Stimulated activated CD4-positive, alpha-beta T cell treated with anti-CD3 and anti-CD28 coated beads, TNF-alpha, amount 100 ng/mL, for 1 hour (primary cell): ENCODE measurements around the gene TTC31.
"Not testable (repeated sequence)": the region's sequence is repeated elsewhere in the genome, so short reads cannot be mapped to it uniquely, and the experiment has no call there.

ENCODE experiments used
- DNase-seq, 3 donors: peaks; one replicate each; pipeline ENCODE4 v3.0.0-alpha.2; 2020; ENCODE audit warnings: low read depth in 3 of 3, low spot score in 1 of 3

TTC31 gene

DNA sequence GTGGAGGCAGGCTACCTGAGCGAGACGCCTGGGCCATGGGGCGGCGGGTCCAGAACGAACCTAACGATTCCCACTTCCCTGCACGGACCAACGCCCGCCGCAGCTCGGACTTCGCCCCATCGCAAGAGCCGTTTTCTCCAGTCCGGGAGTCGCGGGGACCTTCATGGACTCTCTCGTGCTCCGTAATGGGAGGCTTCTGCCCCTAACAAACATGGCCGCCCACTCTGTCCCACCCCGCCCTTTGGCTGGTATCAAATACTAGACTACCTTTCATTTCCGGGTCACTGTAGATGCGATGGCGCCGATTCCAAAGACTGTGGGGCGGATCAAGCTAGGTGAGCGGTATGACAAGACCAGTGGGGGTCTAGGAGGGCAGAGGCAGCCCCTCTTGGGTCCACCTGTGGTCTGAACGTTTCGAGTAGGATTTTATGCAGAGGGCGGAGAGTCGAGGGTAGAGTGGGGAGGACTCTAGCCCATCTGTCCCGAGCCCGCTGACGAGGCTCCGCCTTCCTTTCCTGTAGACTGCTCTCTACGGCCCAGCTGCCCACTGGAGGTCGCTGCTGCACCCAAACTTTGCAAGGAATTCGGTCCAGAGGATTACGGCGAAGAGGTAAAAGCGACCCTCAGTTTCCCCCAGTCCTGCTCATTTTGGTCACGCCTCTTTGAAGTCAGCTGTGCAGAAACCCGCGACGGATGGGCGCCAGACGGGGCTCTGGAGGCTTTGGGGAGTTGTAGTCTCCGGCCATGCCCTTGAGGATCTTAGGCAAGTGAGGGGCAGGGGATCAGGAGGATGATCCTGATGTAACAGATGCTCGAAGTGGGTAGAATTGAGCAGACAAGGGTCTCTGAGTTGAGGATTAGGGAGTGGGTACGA, at the start of gene TTC31, which contains the start of gene CCDC142:
Gene TTC31, plus strand, starts transcription at position 281 of the 874 bp plus-strand sequence. Its CDS starts 15 bp downstream, at position 296.
Gene CCDC142, minus strand, starts transcription at position 198 of the 874 bp plus-strand sequence. Its CDS starts 161 bp downstream, at position 37.
- peak; percentile 78 to 83 (median 80) for DNase-seq

DNA sequence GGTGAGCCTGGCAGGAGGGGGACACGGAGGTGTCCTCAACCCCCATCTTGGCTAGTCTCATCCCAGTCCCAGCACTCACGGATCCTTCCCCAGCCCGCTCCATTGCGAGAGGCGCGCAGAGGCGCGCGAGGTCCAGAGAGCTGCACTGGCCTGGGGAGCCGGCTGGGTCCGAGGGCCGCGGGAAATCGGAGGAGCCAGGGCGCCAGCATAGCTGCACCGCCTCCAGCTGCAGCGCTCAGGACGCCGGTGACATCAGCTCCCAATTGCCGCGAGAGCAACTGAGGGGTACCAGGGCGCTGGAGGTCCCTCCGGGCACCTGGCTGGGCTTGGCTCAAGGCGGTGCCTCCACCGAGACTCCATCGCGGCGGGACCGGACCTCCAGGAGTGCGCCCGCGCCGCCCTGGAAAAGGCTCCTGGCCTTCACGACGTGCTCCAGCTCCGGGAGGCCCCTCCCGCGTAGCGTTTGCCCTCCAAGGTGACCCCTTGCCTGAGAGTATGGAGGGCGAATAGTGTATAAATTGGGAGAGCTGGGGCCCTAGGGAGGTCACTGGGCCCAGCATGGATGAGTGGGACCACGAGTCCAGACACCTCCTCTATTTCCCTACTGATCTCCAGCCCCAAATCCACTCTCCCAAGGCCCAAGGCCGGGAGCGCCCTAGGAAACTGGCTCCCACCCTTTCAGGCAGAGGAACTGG, 46.6 kb upstream of the TTC31 start:
- DNase-seq, result no peak

- DNase-seq, result no peak
Measured at GRCh38 chr2:74436848-74437695, 45.8 kb upstream of the TTC31 start.

DNA sequence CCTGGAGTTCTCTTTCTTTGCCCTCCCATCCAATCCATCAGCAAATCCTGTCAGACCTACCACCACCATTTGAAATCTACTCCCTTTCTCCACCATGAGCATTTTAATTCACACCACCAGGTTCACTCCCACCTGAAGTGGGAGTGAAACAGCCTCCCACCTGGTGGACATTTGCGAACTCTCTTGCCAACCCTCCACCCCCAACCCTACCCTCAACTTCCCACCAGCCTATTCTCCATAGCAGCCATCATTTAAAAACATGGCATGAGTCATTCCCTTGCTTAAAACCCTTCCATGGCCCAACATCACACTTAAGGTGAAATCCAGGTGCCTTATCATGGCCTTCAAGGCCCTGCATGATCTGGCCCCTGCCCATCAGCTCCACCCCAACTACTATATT, 44.6 kb upstream of the TTC31 start:
- DNase-seq, result no peak

- no peak for DNase-seq
Measured at GRCh38 chr2:74439373-74439772, 43.5 kb upstream of the TTC31 start.

DNA sequence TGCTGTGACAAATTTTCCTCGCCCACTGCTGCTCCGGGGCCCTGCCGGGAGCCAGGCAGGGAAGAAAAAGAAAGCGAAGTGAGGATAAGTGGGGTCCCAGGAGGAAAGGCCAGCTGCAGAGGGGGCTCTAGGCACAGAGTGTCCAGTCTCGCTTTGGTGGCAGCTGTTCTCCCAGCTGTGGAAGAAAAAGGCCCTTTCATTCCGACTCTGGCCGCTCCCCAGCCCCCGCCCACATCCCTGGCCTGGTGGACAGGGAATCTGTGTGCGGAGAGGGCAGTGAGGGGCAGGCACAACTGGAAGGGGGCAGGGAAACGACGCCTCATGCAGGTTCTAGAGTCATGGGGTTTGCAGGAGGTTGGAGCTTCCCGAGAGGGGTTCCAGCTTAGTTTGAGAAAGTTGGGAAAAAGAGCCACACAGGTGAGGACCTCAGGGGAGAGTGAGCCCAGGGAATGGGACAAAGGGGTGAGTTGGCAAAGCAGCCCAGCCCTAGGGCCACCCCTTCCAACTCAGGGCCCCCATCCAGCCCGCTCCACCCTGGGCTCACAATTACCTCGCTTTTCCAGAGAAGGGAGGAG, 43.0 kb upstream of the TTC31 start:
- DNase-seq, result no peak

- no peak for DNase-seq
Measured at GRCh38 chr2:74440378-74441169, 42.3 kb upstream of the TTC31 start.

DNA sequence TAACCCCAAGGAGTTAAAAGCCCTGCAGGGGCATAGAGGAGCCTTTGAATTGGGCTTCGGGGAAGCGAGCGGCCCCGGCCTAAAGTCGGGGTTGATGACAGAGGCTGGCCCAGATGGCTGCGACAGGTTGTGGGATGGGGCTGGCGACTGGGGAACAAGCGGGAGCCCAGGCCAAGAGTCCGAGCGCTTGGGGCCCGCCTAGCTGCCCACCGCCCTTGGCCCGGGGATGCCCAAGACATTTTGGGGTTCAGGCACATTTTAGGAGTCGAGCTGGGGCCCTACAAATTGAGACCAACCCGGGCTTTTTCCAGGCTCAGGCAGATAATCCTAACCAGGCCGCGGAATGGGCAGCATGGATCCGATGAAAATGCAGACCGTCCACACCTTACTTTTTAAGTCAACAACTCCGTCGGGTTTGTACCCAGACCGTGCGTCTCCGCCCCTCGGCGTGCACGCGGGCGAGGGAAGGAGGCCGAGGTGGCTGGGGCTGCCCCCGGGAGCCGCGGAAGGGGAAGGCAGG, 41.7 kb upstream of the TTC31 start:
- no peak for DNase-seq

GRCh38 chr2:74441690-74442482, 41.0 kb upstream of the TTC31 start, which contains the start of gene RTKN:
TSS of gene RTKN (minus strand) at chr2:74441937. CDS start at chr2:74441816, 121 bp downstream.
- no peak for DNase-seq

DNA sequence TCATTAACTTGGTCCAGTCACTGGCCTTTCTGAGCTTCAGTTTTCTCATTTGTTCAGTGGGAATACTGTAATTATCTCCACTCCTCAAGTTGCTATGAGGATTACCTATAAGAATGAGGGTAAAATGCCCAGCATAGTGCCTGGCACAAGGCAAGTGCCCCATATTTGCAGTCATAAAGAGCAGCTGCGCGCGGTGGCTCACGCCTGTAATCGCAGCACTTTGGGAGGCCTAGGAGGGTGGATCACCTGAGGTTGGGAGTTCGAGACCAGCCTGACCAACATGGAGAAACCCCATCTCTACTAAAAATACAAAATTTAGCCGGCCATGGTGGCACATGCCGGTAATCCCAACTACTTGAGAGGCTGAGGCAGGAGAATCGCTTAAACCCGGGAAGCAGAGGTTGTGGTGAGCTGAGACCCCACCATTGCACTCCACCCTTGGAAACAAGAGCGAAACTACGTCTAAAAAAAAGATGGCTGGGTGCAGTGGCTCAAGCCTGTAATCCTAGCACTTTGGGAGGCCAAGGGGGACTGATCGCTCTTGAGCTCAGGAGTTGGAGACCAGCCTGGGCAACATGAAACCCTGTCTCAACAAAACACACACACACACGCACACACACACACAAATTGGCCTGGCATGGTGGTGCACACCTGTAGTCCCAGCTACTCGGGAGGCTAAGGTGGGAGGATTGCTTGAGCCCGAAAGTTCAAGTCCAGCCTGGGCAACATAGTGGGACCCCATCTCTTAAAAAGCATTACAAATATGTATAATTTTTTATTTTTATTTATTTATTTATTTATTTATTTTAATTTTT, 40.2 kb upstream of the TTC31 start:
- not testable (repeated sequence) for DNase-seq

DNA sequence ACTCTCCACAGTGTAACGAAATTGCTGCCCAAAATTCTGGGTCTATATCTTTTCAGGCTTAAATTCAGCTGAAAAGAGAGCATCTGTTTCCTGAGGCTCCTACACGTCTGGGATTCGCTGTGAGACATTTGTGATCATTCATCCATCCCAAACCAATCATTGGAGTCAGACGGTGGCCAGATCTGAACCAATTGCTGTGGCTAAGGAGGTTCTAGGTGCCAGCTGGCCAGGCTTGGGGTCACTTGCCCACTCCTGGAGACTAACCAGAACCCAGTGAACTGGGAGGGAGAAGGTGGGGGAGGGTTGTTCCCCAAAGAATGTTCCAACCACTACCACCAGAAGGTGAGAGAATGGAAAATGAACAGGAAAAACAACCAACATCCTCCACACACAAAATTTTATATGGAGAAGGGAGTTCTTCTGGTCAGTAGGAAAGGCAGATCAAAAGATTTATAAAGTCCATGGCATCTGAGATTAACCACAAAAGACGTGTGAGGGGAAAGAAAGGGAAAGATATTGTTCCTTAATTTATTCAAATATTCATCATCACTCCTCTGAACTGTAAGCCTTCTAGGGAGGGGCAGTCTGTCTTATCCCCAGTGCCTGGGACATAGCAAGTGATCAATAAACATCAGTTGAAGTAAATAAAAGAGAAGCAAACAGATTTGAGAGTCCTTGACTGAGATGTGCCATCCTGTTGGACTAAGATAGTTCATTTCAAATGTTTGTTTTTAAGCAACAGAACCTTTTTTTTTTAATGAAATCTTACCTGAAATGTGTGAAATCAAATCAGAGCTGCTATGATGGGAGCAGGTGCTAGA, 38.2 kb upstream of the TTC31 start:
- no peak for DNase-seq

GRCh38 chr2:74447230-74447999, 35.5 kb upstream of the TTC31 start:
- no peak for DNase-seq

GRCh38 chr2:74448771-74449170, 34.1 kb upstream of the TTC31 start:
- no peak for DNase-seq

DNA sequence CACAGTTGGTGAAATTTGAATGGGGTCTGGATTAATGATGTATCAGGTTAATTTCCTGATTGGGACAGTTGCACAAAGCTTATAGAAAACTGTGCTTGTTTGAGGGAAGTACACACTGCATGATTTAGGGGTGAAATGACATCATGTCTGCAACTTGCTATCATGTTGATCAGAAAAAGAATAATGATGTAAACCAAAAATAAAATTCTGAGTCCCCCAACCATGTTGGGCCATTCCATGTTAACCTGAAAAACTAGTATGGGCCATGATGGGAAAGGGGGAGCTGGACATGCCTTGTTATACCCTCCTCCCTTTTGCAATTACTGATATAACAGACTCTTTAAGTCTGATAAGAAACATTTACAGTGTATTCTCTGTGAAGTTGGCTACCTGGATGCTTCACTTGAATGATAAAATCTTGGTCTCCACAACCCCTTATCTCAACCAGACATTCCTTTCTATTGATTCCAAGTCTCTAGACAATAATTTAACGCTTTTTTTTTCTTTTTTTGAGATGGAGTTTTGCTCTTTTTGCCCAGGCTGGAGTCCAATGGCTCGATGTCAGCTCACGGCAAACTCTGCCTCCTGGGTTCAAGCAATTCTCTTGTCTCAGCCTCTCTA, 32.2 kb upstream of the TTC31 start:
- no peak for DNase-seq

GRCh38 chr2:74454654-74455511, 28.0 kb upstream of the TTC31 start, which contains the start of gene INO80B:
TSS of gene INO80B (plus strand) at chr2:74455087. CDS start at chr2:74455117, 30 bp downstream.
- peak; percentile 92 to 98 (median 93) for DNase-seq
